HepG2 (cell line): ENCODE results near the gene PIEZO2. TPM values are rescaled to one million over a fixed set of nuclear protein-coding genes. Genes with fewer than 3 reads are reported as not detected.

Experiments
- CBX1 ChIP-seq: IDR thresholded peaks from one replicate; pipeline ENCODE4 v1.6.1; 2016; ENCODE audit warnings: antibody characterized with exemption, low read depth
- CBX5 ChIP-seq: sonication (generic); formaldehyde crosslinking; IDR thresholded peaks from 2 replicates; pipeline ENCODE4 v1.4.0; 2020; ENCODE audit warnings: missing genetic modification reagents, borderline replicate concordance
- MAFK ChIP-seq, 2 experiments: IDR thresholded peaks in 1 of 2; conservative IDR thresholded peaks in 1 of 2; 2 replicates each; pipeline ENCODE4 v1.6.1; 2011; ENCODE audit warnings: improper control_type of control experiment in 2 of 2, low read length in 2 of 2
- RFXAP ChIP-seq: sonication (generic); formaldehyde crosslinking; IDR thresholded peaks from 2 replicates; pipeline ENCODE4 v1.4.0; 2020; ENCODE audit warnings: missing genetic modification reagents, borderline replicate concordance
- U2AF1 ChIP-seq: fragments of 200-400 bp; formaldehyde crosslinking; optimal IDR thresholded peaks from 2 replicates; pipeline ENCODE3; 2017; ENCODE audit warnings: mild to moderate bottlenecking, low read depth, low read length
- ZFX ChIP-seq: sonication (generic); formaldehyde crosslinking; IDR thresholded peaks from 2 replicates; pipeline ENCODE4 v1.4.0; 2020; ENCODE audit warnings: mild to moderate bottlenecking, low read depth, missing genetic modification reagents, moderate library complexity
- ZNF10 ChIP-seq: sonication (generic); formaldehyde crosslinking; IDR thresholded peaks from 2 replicates; pipeline ENCODE4 v1.4.0; 2020; ENCODE audit warnings: mild to moderate bottlenecking, low read depth, missing genetic modification reagents, borderline replicate concordance
- ZNF256 ChIP-seq: sonication (generic); formaldehyde crosslinking; conservative IDR thresholded peaks from 2 replicates; pipeline ENCODE4 v1.4.0; 2020; ENCODE audit warnings: missing genetic modification reagents
- ZNF317 ChIP-seq: sonication (generic); formaldehyde crosslinking; IDR thresholded peaks from 2 replicates; pipeline ENCODE4 v1.5.0; 2020; ENCODE audit warnings: mild to moderate bottlenecking, missing genetic modification reagents
- ZNF709 ChIP-seq: sonication (generic); formaldehyde crosslinking; IDR thresholded peaks from 2 replicates; pipeline ENCODE4 v1.5.0; 2020; ENCODE audit warnings: mild to moderate bottlenecking, missing genetic modification reagents
- ZNF746 ChIP-seq: sonication (generic); formaldehyde crosslinking; IDR thresholded peaks from 2 replicates; pipeline ENCODE4 v1.8.0; 2022; ENCODE audit warnings: mild to moderate bottlenecking, missing genetic modification reagents
- ZNF879 ChIP-seq: sonication (generic); formaldehyde crosslinking; IDR thresholded peaks from 2 replicates; pipeline ENCODE4 v1.8.1; 2023; ENCODE audit warnings: missing genetic modification reagents
- polyA plus RNA-seq, 8 experiments: library from polyadenylated mRNA; depleted of rRNA in 3 of 8; stranded (reverse) in 7 of 8; unstranded in 1 of 8; fragments of >200 nt; fragmentation: Illumina TruSeq in 4 of 8; extraction: Trizol in 4 of 8; gene quantifications; 2 replicates each; pipeline versions ENCODE4 v1.2.1 to v1.2.3, GENCODE V29; 2011 to 2016; ENCODE audit warnings: low read depth in 4 of 8, missing spikeins in 1 of 8, mixed read lengths in 1 of 8; ENCODE audit not compliant: insufficient read depth in 1 of 8
- total RNA-seq, 5 experiments: library from RNA; depleted of rRNA; stranded (reverse); fragments of >200 nt; fragmentation: Illumina TruSeq; extraction: Trizol; gene quantifications; 2 replicates each; pipeline ENCODE4 v1.2.3, GENCODE V29; 2016; ENCODE audit warnings: low read depth in 1 of 5
- TF ChIP-seq, protein P1 (sequence below): sonication (generic); formaldehyde crosslinking; IDR thresholded peaks from 2 replicates; pipeline ENCODE4 v1.4.0; 2020; ENCODE audit warnings: mild to moderate bottlenecking, missing genetic modification reagents
- TF ChIP-seq, protein P2 (sequence below): sonication (generic); formaldehyde crosslinking; IDR thresholded peaks from 2 replicates; pipeline ENCODE4 v1.4.0; 2020; ENCODE audit warnings: low read depth, mild to moderate bottlenecking, missing genetic modification reagents
- TF ChIP-seq, protein P3 (sequence below): sonication (generic); formaldehyde crosslinking; IDR thresholded peaks from 2 replicates; pipeline ENCODE4 v1.5.0; 2020; ENCODE audit warnings: mild to moderate bottlenecking, missing genetic modification reagents
- TF ChIP-seq, protein P4 (sequence below): sonication (generic); formaldehyde crosslinking; IDR thresholded peaks from 2 replicates; pipeline ENCODE4 v1.4.0; 2020; ENCODE audit warnings: mild to moderate bottlenecking, missing genetic modification reagents
- TF ChIP-seq, protein P5 (sequence below): sonication (generic); formaldehyde crosslinking; IDR thresholded peaks from 2 replicates; pipeline ENCODE4 v1.4.0; 2020; ENCODE audit warnings: mild to moderate bottlenecking, missing genetic modification reagents
- TF ChIP-seq, protein P6 (sequence below): sonication (generic); formaldehyde crosslinking; IDR thresholded peaks from 2 replicates; pipeline ENCODE4 v1.4.0; 2020; ENCODE audit warnings: mild to moderate bottlenecking, missing genetic modification reagents, borderline replicate concordance
- TF ChIP-seq, protein P7 (sequence below): IDR thresholded peaks from 2 replicates; pipeline ENCODE4 v1.6.1; 2012; ENCODE audit warnings: inconsistent platforms

PIEZO2 gene
- total and polyA plus RNA-seq, 2 of the 13 experiments (the other 11 are each of a cell fraction or from before 2014, with no cell fraction given), result 15.2 to 27.2 TPM

DNA sequence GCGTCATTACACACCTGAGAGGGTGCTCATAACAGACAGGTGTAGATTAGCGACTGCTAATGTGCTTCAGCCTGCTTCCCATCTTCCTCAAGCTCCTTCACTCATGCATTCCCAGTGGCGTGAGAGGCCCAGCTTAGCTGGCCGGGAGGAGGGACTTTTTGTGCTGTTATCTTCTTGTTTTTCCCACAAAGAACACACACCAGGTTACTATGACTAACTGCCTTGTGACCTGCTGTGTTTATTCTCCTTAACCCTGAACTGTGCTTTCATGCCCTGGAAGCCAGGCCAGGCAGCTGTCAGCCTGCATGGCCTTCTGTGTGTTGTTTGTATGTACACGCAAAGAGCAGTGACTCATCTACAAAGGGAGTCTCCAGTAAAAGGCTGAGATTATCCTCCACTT lies 143.8 kb downstream of the PIEZO2 start (continued):
- TF ChIP-seq ZFX (CRISPR knock-in tag) (peak; percentile 81), RFXAP (CRISPR knock-in tag) (no peak), ZNF317 (CRISPR knock-in tag) (no peak), ZNF879 (CRISPR knock-in tag) (no peak), U2AF1 (no peak), ZNF746 (CRISPR knock-in tag) (no peak), ZNF10 (CRISPR knock-in tag) (no peak), MAFK (conservative IDR thresholded peaks at IDR 0.05 in 1 of 2, IDR thresholded peaks at IDR 0.05 in 1 of 2; ENCODE audit: low read length in 2 of 2) (0 out of 4 replicates have a peak, but pooled peaks of 1 of the 2 experiments have one; percentile 2), ZNF256 (no peak), CBX1 (no peak), ZNF709 (CRISPR knock-in tag) (no peak), CBX5 (CRISPR knock-in tag) (0 out of 2 replicates have a peak, but pooled peaks have one; percentile 74)
- TF ChIP-seq, protein P1, sequence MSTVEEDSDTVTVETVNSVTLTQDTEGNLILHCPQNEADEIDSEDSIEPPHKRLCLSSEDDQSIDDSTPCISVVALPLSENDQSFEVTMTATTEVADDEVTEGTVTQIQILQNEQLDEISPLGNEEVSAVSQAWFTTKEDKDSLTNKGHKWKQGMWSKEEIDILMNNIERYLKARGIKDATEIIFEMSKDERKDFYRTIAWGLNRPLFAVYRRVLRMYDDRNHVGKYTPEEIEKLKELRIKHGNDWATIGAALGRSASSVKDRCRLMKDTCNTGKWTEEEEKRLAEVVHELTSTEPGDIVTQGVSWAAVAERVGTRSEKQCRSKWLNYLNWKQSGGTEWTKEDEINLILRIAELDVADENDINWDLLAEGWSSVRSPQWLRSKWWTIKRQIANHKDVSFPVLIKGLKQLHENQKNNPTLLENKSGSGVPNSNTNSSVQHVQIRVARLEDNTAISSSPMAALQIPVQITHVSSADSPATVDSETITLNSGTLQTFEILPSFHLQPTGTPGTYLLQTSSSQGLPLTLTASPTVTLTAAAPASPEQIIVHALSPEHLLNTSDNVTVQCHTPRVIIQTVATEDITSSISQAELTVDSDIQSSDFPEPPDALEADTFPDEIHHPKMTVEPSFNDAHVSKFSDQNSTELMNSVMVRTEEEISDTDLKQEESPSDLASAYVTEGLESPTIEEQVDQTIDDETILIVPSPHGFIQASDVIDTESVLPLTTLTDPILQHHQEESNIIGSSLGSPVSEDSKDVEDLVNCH (CRISPR knock-in tag), result no peak
- TF ChIP-seq, protein P2, sequence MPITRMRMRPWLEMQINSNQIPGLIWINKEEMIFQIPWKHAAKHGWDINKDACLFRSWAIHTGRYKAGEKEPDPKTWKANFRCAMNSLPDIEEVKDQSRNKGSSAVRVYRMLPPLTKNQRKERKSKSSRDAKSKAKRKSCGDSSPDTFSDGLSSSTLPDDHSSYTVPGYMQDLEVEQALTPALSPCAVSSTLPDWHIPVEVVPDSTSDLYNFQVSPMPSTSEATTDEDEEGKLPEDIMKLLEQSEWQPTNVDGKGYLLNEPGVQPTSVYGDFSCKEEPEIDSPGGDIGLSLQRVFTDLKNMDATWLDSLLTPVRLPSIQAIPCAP (CRISPR knock-in tag), result no peak
- TF ChIP-seq, protein P3, sequence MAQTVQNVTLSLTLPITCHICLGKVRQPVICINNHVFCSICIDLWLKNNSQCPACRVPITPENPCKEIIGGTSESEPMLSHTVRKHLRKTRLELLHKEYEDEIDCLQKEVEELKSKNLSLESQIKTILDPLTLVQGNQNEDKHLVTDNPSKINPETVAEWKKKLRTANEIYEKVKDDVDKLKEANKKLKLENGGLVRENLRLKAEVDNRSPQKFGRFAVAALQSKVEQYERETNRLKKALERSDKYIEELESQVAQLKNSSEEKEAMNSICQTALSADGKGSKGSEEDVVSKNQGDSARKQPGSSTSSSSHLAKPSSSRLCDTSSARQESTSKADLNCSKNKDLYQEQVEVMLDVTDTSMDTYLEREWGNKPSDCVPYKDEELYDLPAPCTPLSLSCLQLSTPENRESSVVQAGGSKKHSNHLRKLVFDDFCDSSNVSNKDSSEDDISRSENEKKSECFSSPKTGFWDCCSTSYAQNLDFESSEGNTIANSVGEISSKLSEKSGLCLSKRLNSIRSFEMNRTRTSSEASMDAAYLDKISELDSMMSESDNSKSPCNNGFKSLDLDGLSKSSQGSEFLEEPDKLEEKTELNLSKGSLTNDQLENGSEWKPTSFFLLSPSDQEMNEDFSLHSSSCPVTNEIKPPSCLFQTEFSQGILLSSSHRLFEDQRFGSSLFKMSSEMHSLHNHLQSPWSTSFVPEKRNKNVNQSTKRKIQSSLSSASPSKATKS (CRISPR knock-in tag), result peak; percentile 87; the same call in 1 of the 2 replicates
- TF ChIP-seq, protein P4, sequence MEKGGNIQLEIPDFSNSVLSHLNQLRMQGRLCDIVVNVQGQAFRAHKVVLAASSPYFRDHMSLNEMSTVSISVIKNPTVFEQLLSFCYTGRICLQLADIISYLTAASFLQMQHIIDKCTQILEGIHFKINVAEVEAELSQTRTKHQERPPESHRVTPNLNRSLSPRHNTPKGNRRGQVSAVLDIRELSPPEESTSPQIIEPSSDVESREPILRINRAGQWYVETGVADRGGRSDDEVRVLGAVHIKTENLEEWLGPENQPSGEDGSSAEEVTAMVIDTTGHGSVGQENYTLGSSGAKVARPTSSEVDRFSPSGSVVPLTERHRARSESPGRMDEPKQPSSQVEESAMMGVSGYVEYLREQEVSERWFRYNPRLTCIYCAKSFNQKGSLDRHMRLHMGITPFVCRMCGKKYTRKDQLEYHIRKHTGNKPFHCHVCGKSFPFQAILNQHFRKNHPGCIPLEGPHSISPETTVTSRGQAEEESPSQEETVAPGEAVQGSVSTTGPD (CRISPR knock-in tag), result no peak
- TF ChIP-seq, protein P5, sequence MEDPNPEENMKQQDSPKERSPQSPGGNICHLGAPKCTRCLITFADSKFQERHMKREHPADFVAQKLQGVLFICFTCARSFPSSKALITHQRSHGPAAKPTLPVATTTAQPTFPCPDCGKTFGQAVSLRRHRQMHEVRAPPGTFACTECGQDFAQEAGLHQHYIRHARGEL (CRISPR knock-in tag), result no peak
- TF ChIP-seq, protein P6, sequence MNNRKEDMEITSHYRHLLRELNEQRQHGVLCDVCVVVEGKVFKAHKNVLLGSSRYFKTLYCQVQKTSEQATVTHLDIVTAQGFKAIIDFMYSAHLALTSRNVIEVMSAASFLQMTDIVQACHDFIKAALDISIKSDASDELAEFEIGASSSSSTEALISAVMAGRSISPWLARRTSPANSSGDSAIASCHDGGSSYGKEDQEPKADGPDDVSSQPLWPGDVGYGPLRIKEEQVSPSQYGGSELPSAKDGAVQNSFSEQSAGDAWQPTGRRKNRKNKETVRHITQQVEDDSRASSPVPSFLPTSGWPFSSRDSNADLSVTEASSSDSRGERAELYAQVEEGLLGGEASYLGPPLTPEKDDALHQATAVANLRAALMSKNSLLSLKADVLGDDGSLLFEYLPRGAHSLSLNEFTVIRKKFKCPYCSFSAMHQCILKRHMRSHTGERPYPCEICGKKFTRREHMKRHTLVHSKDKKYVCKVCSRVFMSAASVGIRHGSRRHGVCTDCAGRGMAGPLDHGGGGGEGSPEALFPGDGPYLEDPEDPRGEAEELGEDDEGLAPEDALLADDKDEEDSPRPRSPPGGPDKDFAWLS (CRISPR knock-in tag), result no peak
- TF ChIP-seq, protein P7, sequence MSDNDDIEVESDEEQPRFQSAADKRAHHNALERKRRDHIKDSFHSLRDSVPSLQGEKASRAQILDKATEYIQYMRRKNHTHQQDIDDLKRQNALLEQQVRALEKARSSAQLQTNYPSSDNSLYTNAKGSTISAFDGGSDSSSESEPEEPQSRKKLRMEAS, result peak; percentile 77
